GM12878 (cell line): ENCODE data around the gene GDF15. TPM values are rescaled to one million over a fixed set of nuclear protein-coding genes. Genes with fewer than 3 reads are reported as not detected.

ENCODE experiments used
- ATAC-seq: fragments of 200-7000 bp; cut with Tn5 transposase; 3 replicates; pipeline ENCODE4 v1.9.1; 2020; ENCODE audit warnings: mild to moderate bottlenecking, moderate library complexity
- BruUV-seq: library from RNA; stranded (reverse); fragments of 400-500 nt; replicated peaks from 2 replicates; lab custom pipeline; 2021; lab: Mats Ljungman, UMichigan
- CTCF ChIA-PET: fragments of 300-600 bp; sonication (Branson Sonifier 250); formaldehyde crosslinking; extraction: SDS; loops from one replicate; lab custom pipeline; 2021; ENCODE audit warnings: inconsistent platforms; lab: Yijun Ruan, JAX
- POLR2A ChIA-PET: fragments of 350-600 bp; formaldehyde crosslinking; extraction: SDS; loops from one replicate; lab custom pipeline; 2021; ENCODE audit warnings: inconsistent platforms; lab: Charles Lee
- RAD21 ChIA-PET: fragments of 300-600 bp; sonication (Branson Sonifier 250); formaldehyde crosslinking; loops from one replicate; lab custom pipeline; 2023; ENCODE audit warnings: antibody characterized with exemption; ENCODE audit not compliant: unreplicated experiment; lab: Charles Lee
- SMC1A ChIA-PET: fragments of 300-600 bp; sonication (Branson Sonifier 250); formaldehyde crosslinking; loops from one replicate; lab custom pipeline; 2023; ENCODE audit not compliant: unreplicated experiment, uncharacterized antibody; lab: Charles Lee
- DNase-seq: peaks from one replicate; pipeline ENCODE4 v3.0.0-alpha.2; 2011; ENCODE audit warnings: low read depth, low spot score
- FAIRE-seq: peaks from 3 replicates; lab custom pipeline; 2011; peaks lifted over from hg19 to GRCh38; lab: Jason Lieb, UNC
- H2AFZ ChIP-seq: 2 replicates; pipeline ENCODE4 v1.6.0; 2011; ENCODE audit warnings: low read depth, low read length, control low read depth; ENCODE audit not compliant: control insufficient read depth
- H3K27ac ChIP-seq: 2 replicates; pipeline ENCODE4 v1.5.1; 2011; ENCODE audit warnings: control low read depth; ENCODE audit not compliant: control insufficient read depth, insufficient read depth
- H3K27me3 ChIP-seq, 2 experiments: replicated peaks in 1 of 2; 2 replicates each; pipeline versions ENCODE4 v1.6.0 to v1.6.1; 2011; ENCODE audit warnings: low read length in 1 of 2; ENCODE audit not compliant: control insufficient read depth in 2 of 2, insufficient read depth in 2 of 2
- H3K36me3 ChIP-seq, 2 experiments: 2 replicates each; pipeline ENCODE4 v1.5.1; 2011; ENCODE audit warnings: low read length in 1 of 2; ENCODE audit not compliant: control insufficient read depth in 2 of 2, insufficient read depth in 2 of 2
- H3K4me1 ChIP-seq: 2 replicates; pipeline ENCODE4 v1.6.1; 2011; ENCODE audit warnings: mild to moderate bottlenecking, low read length, moderate library complexity, mixed read lengths; ENCODE audit not compliant: control insufficient read depth, insufficient read depth
- H3K4me2 ChIP-seq: 2 replicates; pipeline ENCODE4 v1.6.0; 2011; ENCODE audit warnings: control low read depth; ENCODE audit not compliant: control insufficient read depth, insufficient read depth
- H3K4me3 ChIP-seq: fragments of 200-600 bp; sonication (generic); 2 replicates; pipeline ENCODE4 v1.5.1; 2016
- H3K79me2 ChIP-seq: 2 replicates; pipeline ENCODE4 v1.6.0; 2011; ENCODE audit warnings: low read length; ENCODE audit not compliant: control insufficient read depth, insufficient read depth
- H3K9ac ChIP-seq: 2 replicates; pipeline ENCODE4 v1.8.0; 2011; ENCODE audit warnings: low read length, control low read depth, mixed read lengths; ENCODE audit not compliant: control insufficient read depth, insufficient read depth
- H3K9me3 ChIP-seq: replicated peaks from 3 replicates; pipeline ENCODE4 v1.5.1; 2011; ENCODE audit warnings: mild to moderate bottlenecking, low read length; ENCODE audit not compliant: control insufficient read depth, insufficient read depth
- H4K20me1 ChIP-seq: 2 replicates; pipeline ENCODE4 v1.6.0; 2011; ENCODE audit not compliant: control insufficient read depth, insufficient read depth
- ELK1 ChIP-seq: IDR thresholded peaks from 2 replicates; pipeline ENCODE4 v1.6.1; 2012; ENCODE audit warnings: low read depth, low read length, improper control_type of control experiment
- NR2C1 ChIP-seq: fragments of 450-650 bp; IDR thresholded peaks from 2 replicates; pipeline ENCODE4 v1.6.1; 2017; ENCODE audit warnings: antibody characterized with exemption, mild to moderate bottlenecking, moderate library complexity
- NR2F1 ChIP-seq: fragments of 450-650 bp; conservative IDR thresholded peaks from 2 replicates; pipeline ENCODE4 v1.6.1; 2017; ENCODE audit warnings: mild to moderate bottlenecking
- POLR2A ChIP-seq: IDR thresholded peaks from 2 replicates; pipeline ENCODE4 v1.6.1; 2011; ENCODE audit warnings: low read depth, mild to moderate bottlenecking, low read length
- TBL1XR1 ChIP-seq: IDR thresholded peaks from 2 replicates; pipeline ENCODE4 v1.6.1; 2012; ENCODE audit warnings: low read depth, low read length, improper control_type of control experiment
- WGBS: methylation state at CpG from one replicate; pipeline ENCODE4 v1.1.6; 2016; ENCODE audit warnings: low lambda C conversion rate; ENCODE audit not compliant: insufficient replicate concordance, insufficient coverage; ENCODE audit errors: missing lambda C conversion rate; 5-methylcytosine and 5-hydroxymethylcytosine counted together
- in situ Hi-C: fragments of 300-500 bp; cut with MboI; formaldehyde crosslinking; loops from 9 replicates; pipeline ENCODE4 v1.14.3; 2018; ENCODE audit warnings: mixed read lengths
- intact Hi-C: fragments of 100-400 bp; cut with micrococcal nuclease; formaldehyde crosslinking; loops from one replicate; pipeline ENCODE4 v1.14.2; 2022; ENCODE audit not compliant: unreplicated experiment
- polyA plus RNA-seq, 11 experiments: library from polyadenylated mRNA; depleted of rRNA in 4 of 11; unstranded in 6 of 11; stranded (reverse) in 5 of 11; fragments of >200 nt; fragmentation: Nextera tagmentation in 4 of 11; fragmentation: Illumina TruSeq in 1 of 11; extraction: Ambion mirVana in 4 of 11; extraction: Trizol in 1 of 11; gene quantifications; 1 replicate in 1 of 11; 2 replicates in 10 of 11; pipeline versions ENCODE4 v1.2.1 to v1.2.3, GENCODE V29; 2011 to 2016; ENCODE audit warnings: inconsistent platforms in 2 of 11, missing spikeins in 2 of 11, low read depth in 1 of 11
- total RNA-seq, 4 experiments: library from RNA; depleted of rRNA in 3 of 4; stranded (reverse); fragments of >200 nt in 3 of 4; fragmentation: Illumina TruSeq in 1 of 4; extraction: Trizol in 1 of 4; gene quantifications; 2 replicates each; pipeline versions ENCODE4 v1.2.1 to v1.2.3, GENCODE V29; 2013 to 2021

The GDF15 gene
- total and polyA plus RNA-seq, 10 of the 15 experiments (the other 5 are each of a cell fraction or from before 2014, with no cell fraction given) = 0.11 to 3.6 (median 1.6) TPM; not detected in 1

GRCh38 chr19:18431351-18432197, 45.6 kb downstream of the GDF15 start:
- Histone ChIP-seq H3K4me3 (no peak overlapping the region), H2AFZ (no peak overlapping the region), H3K9ac (no peak overlapping the region; the same call in 1 of the 2 replicates), H3K79me2 (peaks cover 8% of the 10 kb centered on the region), H3K36me3 (peaks cover 0 to 7% of the 10 kb centered on the region in 2 experiments; a peak in 3 of 4 replicates), H4K20me1 (no peaks in the 10 kb centered on the region; the same call in 1 of the 2 replicates), H3K4me2 (peak overlapping the region; percentile 97; the same call in 1 of the 2 replicates), H3K9me3 (no peaks in the 10 kb centered on the region; the same call in 2 of the 3 replicates), H3K27me3 (no peaks in the 10 kb centered on the region), H3K27ac (no peak overlapping the region), H3K4me1 (peaks cover 35% of the 10 kb centered on the region)
- no peak for FAIRE-seq
- no TSS peak for BruUV-seq
- SMC1A ChIA-PET = no interaction called here
- WGBS = 91% methylated on average over 18 of the region's 34 CpGs
- POLR2A ChIA-PET = interaction anchor here (0.6 to 1.4 kb wide), 2 partner anchors 11 to 251 kb away, joined by 4 to 6 read pairs; no protein-coding TSS in a partner anchor
- intact Hi-C loops (no loop called here), in situ Hi-C loops (no loop called here)
- CTCF ChIA-PET = interaction anchor here (0.7 to 1.4 kb wide), 2 partner anchors 13 to 21 kb away, joined by 3 to 5 read pairs; partner anchors contain the start of gene SSBP4
- no peak for ATAC-seq
- TF ChIP-seq NR2F1 = no peak
- TF ChIP-seq NR2C1 = no peak
- TF ChIP-seq POLR2A = 0 out of 2 replicates have a peak, but pooled peaks have one; percentile 9
- TF ChIP-seq TBL1XR1 = no peak
- no peak for TF ChIP-seq ELK1
- RAD21 ChIA-PET = no interaction called here
- DNase-seq = no peak
